IMR-90 (cell line): ENCODE data around the gene CA6. TPM values are rescaled to one million over a fixed set of nuclear protein-coding genes. Genes with fewer than 3 reads are reported as not detected.

ENCODE experiments used
- ATAC-seq: fragments of 200-7000 bp; cut with Tn5 transposase; 2 replicates; pipeline ENCODE4 v1.9.1; 2020; ENCODE audit warnings: low read depth, mild to moderate bottlenecking, moderate library complexity
- BruUV-seq: library from RNA; stranded (reverse); fragments of 400-500 nt; replicated peaks from 2 replicates; lab custom pipeline; 2021; lab: Mats Ljungman, UMichigan
- CTCF ChIA-PET: fragments of 300-600 bp; formaldehyde crosslinking; extraction: SDS; loops from one replicate; lab custom pipeline; 2021; ENCODE audit warnings: antibody characterized with exemption; lab: Yijun Ruan, JAX
- POLR2A ChIA-PET: fragments of 300-600 bp; sonication (Branson Sonifier 250); formaldehyde crosslinking; loops from one replicate; lab custom pipeline; 2022; ENCODE audit warnings: antibody characterized with exemption; ENCODE audit not compliant: unreplicated experiment; lab: Charles Lee
- DNase-seq: peaks from one replicate; pipeline ENCODE4 v3.0.0; 2013
- H2AFZ ChIP-seq: replicated peaks from 2 replicates; pipeline ENCODE3; 2013; ENCODE audit warnings: low read length, mild to moderate bottlenecking; ENCODE audit not compliant: poor library complexity
- H2AK5ac ChIP-seq: 2 replicates; pipeline ENCODE4 v1.6.1; 2013; ENCODE audit warnings: low read depth, low read length, inconsistent platforms
- H2AK9ac ChIP-seq: replicated peaks from 2 replicates; pipeline ENCODE3; 2013; ENCODE audit warnings: mild to moderate bottlenecking, low read depth, low read length, moderate library complexity; ENCODE audit not compliant: poor library complexity
- H2BK120ac ChIP-seq: 2 replicates; pipeline ENCODE4 v1.6.1; 2013; ENCODE audit warnings: low read depth, low read length, inconsistent platforms
- H2BK15ac ChIP-seq: 3 replicates; pipeline ENCODE4 v1.6.1; 2013; ENCODE audit warnings: low read depth, low read length, inconsistent platforms
- H2BK20ac ChIP-seq: 2 replicates; pipeline ENCODE4 v1.6.1; 2013; ENCODE audit warnings: low read depth, mild to moderate bottlenecking, inconsistent platforms, low read length, moderate library complexity
- H2BK5ac ChIP-seq: 2 replicates; pipeline ENCODE4 v1.6.1; 2013; ENCODE audit warnings: mild to moderate bottlenecking, low read depth, low read length, inconsistent platforms; ENCODE audit not compliant: poor library complexity, severe bottlenecking
- H3K14ac ChIP-seq: replicated peaks from 2 replicates; pipeline ENCODE4 v1.6.1; 2013; ENCODE audit warnings: low read depth, low read length, inconsistent platforms
- H3K18ac ChIP-seq: 2 replicates; pipeline ENCODE4 v1.6.1; 2013; ENCODE audit warnings: low read depth, low read length, control low read depth
- H3K23ac ChIP-seq: 2 replicates; pipeline ENCODE4 v1.6.1; 2013; ENCODE audit warnings: low read depth, low read length, inconsistent platforms
- H3K27ac ChIP-seq: 2 replicates; pipeline ENCODE4 v1.5.1; 2013; ENCODE audit warnings: mild to moderate bottlenecking, control low read depth, low read length; ENCODE audit not compliant: insufficient read depth
- H3K27me3 ChIP-seq: 2 replicates; pipeline ENCODE4 v1.6.1; 2013; ENCODE audit warnings: low read length; ENCODE audit not compliant: control insufficient read depth, insufficient read depth
- H3K36me3 ChIP-seq: 2 replicates; pipeline ENCODE4 v1.6.1; 2013; ENCODE audit warnings: low read length, mixed read lengths; ENCODE audit not compliant: control insufficient read depth, insufficient read depth
- H3K4ac ChIP-seq: 2 replicates; pipeline ENCODE4 v1.6.1; 2013; ENCODE audit warnings: low read depth, low read length, inconsistent platforms
- H3K4me1 ChIP-seq: 2 replicates; pipeline ENCODE4 v1.6.1; 2013; ENCODE audit warnings: low read length, mixed read lengths; ENCODE audit not compliant: control insufficient read depth, insufficient read depth
- H3K4me2 ChIP-seq: 2 replicates; pipeline ENCODE4 v1.6.1; 2013; ENCODE audit warnings: low read depth, mild to moderate bottlenecking, control low read depth, low read length, moderate library complexity
- H3K4me3 ChIP-seq: 2 replicates; pipeline ENCODE4 v1.5.1; 2013; ENCODE audit warnings: low read depth, mild to moderate bottlenecking, control low read depth, low read length, moderate library complexity; ENCODE audit not compliant: insufficient read depth
- H3K56ac ChIP-seq: 2 replicates; pipeline ENCODE4 v1.6.1; 2013; ENCODE audit warnings: low read length, inconsistent platforms; ENCODE audit not compliant: insufficient read depth; ENCODE audit errors: extremely low read depth
- H3K79me1 ChIP-seq, 2 experiments: 2 replicates each; pipeline ENCODE4 v1.6.1; 2013; ENCODE audit warnings: low read length in 2 of 2, inconsistent platforms in 1 of 2, low read depth in 1 of 2
- H3K9ac ChIP-seq: 2 replicates; pipeline ENCODE4 v1.6.1; 2013; ENCODE audit warnings: low read depth, low read length, control low read depth
- H3K9me1 ChIP-seq: 2 replicates; pipeline ENCODE4 v1.6.1; 2013; ENCODE audit warnings: low read length, inconsistent platforms; ENCODE audit not compliant: insufficient read depth
- H3K9me3 ChIP-seq: 2 replicates; pipeline ENCODE4 v1.6.1; 2013; ENCODE audit warnings: low read length; ENCODE audit not compliant: control insufficient read depth, insufficient read depth
- H4K20me1 ChIP-seq: 2 replicates; pipeline ENCODE4 v1.6.1; 2013; ENCODE audit warnings: low read length, inconsistent platforms; ENCODE audit not compliant: insufficient read depth
- H4K5ac ChIP-seq: 2 replicates; pipeline ENCODE4 v1.6.1; 2013; ENCODE audit warnings: mild to moderate bottlenecking, low read depth, low read length, control low read depth
- H4K8ac ChIP-seq, 2 experiments: 2 replicates each; pipeline ENCODE4 v1.6.1; 2013; ENCODE audit warnings: low read depth in 2 of 2, low read length in 2 of 2, control low read depth in 1 of 2, inconsistent platforms in 1 of 2
- H4K91ac ChIP-seq: 2 replicates; pipeline ENCODE4 v1.6.1; 2013; ENCODE audit warnings: low read depth, low read length, inconsistent platforms; ENCODE audit not compliant: insufficient read depth
- BHLHE40 ChIP-seq: fragments of 150-350 bp; IDR thresholded peaks from 2 replicates; pipeline ENCODE4 v1.6.1; 2016; ENCODE audit warnings: mild to moderate bottlenecking, low read depth, low read length
- CEBPB ChIP-seq: IDR thresholded peaks from 2 replicates; pipeline ENCODE4 v1.6.1; 2012; ENCODE audit warnings: low read depth, low read length, improper control_type of control experiment
- CHD1 ChIP-seq: IDR thresholded peaks from 2 replicates; pipeline ENCODE4 v1.6.1; 2012; ENCODE audit warnings: low read depth, low read length, improper control_type of control experiment
- CTCF ChIP-seq: conservative IDR thresholded peaks from 2 replicates; pipeline ENCODE4 v1.5.1; 2012; ENCODE audit warnings: mild to moderate bottlenecking, low read depth, low read length, improper control_type of control experiment
- ELK1 ChIP-seq: fragments of 150-350 bp; IDR thresholded peaks from 2 replicates; pipeline ENCODE4 v1.6.1; 2016; ENCODE audit warnings: low read depth, mild to moderate bottlenecking, low read length, moderate library complexity, borderline replicate concordance
- FOS ChIP-seq: fragments of 150-350 bp; IDR thresholded peaks from 2 replicates; pipeline ENCODE4 v1.6.1; 2016; ENCODE audit warnings: low read depth, low read length
- MAFK ChIP-seq: IDR thresholded peaks from 2 replicates; pipeline ENCODE4 v1.6.1; 2012; ENCODE audit warnings: low read depth, low read length, improper control_type of control experiment
- MAZ ChIP-seq: IDR thresholded peaks from 2 replicates; pipeline ENCODE4 v1.6.1; 2012; ENCODE audit warnings: low read depth, mild to moderate bottlenecking, low read length, improper control_type of control experiment, moderate library complexity, borderline replicate concordance
- MXI1 ChIP-seq: IDR thresholded peaks from 2 replicates; pipeline ENCODE4 v1.6.1; 2012; ENCODE audit warnings: low read depth, mild to moderate bottlenecking, low read length, moderate library complexity, borderline replicate concordance
- NFE2L2 ChIP-seq: fragments of 150-350 bp; IDR thresholded peaks from 2 replicates; pipeline ENCODE4 v1.6.1; 2016; ENCODE audit warnings: low read depth, mild to moderate bottlenecking, low read length
- POLR2A ChIP-seq: IDR thresholded peaks from 2 replicates; pipeline ENCODE4 v1.6.1; 2012; ENCODE audit warnings: mild to moderate bottlenecking, low read depth, low read length
- RAD21 ChIP-seq: IDR thresholded peaks from 2 replicates; pipeline ENCODE4 v1.6.1; 2012; ENCODE audit warnings: low read length, improper control_type of control experiment
- RCOR1 ChIP-seq: IDR thresholded peaks from 2 replicates; pipeline ENCODE4 v1.6.1; 2012; ENCODE audit warnings: mild to moderate bottlenecking, low read length, improper control_type of control experiment; ENCODE audit not compliant: insufficient replicate concordance
- RFX5 ChIP-seq: IDR thresholded peaks from 2 replicates; pipeline ENCODE4 v1.8.0; 2012; ENCODE audit warnings: low read depth, mild to moderate bottlenecking, low read length, moderate library complexity
- SMC3 ChIP-seq: fragments of 150-350 bp; IDR thresholded peaks from 2 replicates; pipeline ENCODE4 v1.6.1; 2016; ENCODE audit warnings: low read depth, mild to moderate bottlenecking, antibody characterized with exemption, low read length, moderate library complexity
- USF2 ChIP-seq: fragments of 150-350 bp; IDR thresholded peaks from 2 replicates; pipeline ENCODE4 v1.6.1; 2017; ENCODE audit warnings: mild to moderate bottlenecking, antibody characterized with exemption, low read length, low read depth
- WGBS, 2 experiments: methylation state at CpG; one replicate each; pipeline versions ENCODE4 v1.1.5 to v1.1.7; 2013; ENCODE audit warnings: missing lambda C conversion rate in 2 of 2; ENCODE audit not compliant: insufficient read length in 1 of 2; ENCODE audit errors: extremely low coverage in 2 of 2; 5-methylcytosine and 5-hydroxymethylcytosine counted together
- dilution Hi-C: fragments of 300-500 bp; cut with HindIII; formaldehyde crosslinking; loops from one replicate; pipeline ENCODE4 v1.14.3; 2018; ENCODE audit warnings: low sequenced_read_pairs; ENCODE audit not compliant: unreplicated experiment
- in situ Hi-C: fragments of 300-500 bp; cut with MboI; formaldehyde crosslinking; loops from 3 replicates; pipeline ENCODE4 v1.14.3; 2019; ENCODE audit warnings: low sequenced_read_pairs, inconsistent platforms, mixed read lengths
- intact Hi-C: fragments of 100-400 bp; cut with micrococcal nuclease; formaldehyde crosslinking; loops from 2 replicates; pipeline ENCODE4 v1.10.0; 2022
- polyA plus RNA-seq, 3 experiments: library from polyadenylated mRNA; depleted of rRNA; stranded (reverse); fragments of >200 nt; gene quantifications; 2 replicates each; pipeline ENCODE4 v1.2.3, GENCODE V29; 2012; ENCODE audit warnings: low replicate concordance in 1 of 3
- total RNA-seq: library from RNA; depleted of rRNA; stranded (reverse); fragments of >200 nt; gene quantifications from 2 replicates; pipeline ENCODE4 v1.2.3, GENCODE V29; 2012

The CA6 gene
- total and polyA plus RNA-seq, 2 of the 4 experiments (the other 2 are of a cell fraction): not detected

GRCh38 chr1:8976896-8977450 is 31.3 kb downstream of the CA6 start:
- WGBS, 2 experiments: 83% methylated on average over 8 of the region's 20 CpGs; no CpG with 5 or more reads in 1 of the 2 experiments

More at GRCh38 chr1:8976896-8977450, 31.3 kb downstream of the CA6 start:
- Histone ChIP-seq H2BK15ac (no peak overlapping the region), H4K8ac (no peak overlapping the region), H3K27ac (no peak overlapping the region), H2AK9ac (no peak overlapping the region), H3K9me3 (peaks cover 4% of the 10 kb centered on the region), H3K36me3 (no peaks in the 10 kb centered on the region), H4K91ac (no peak overlapping the region), H4K20me1 (no peaks in the 10 kb centered on the region), H3K56ac (no peak overlapping the region), H3K4me3 (no peak overlapping the region), H4K5ac (no peak overlapping the region), H2AK5ac (no peak overlapping the region), H2BK5ac (no peak overlapping the region), H3K14ac (no peak overlapping the region), H3K9me1 (no peaks in the 10 kb centered on the region), H2BK120ac (no peak overlapping the region), H3K4ac (no peak overlapping the region), H3K4me2 (no peak overlapping the region), H3K9ac (no peak overlapping the region), H3K4me1 (no peaks in the 10 kb centered on the region), H2AFZ (no peak overlapping the region), H3K27me3 (no peaks in the 10 kb centered on the region; the same call in 1 of the 2 replicates), H3K18ac (no peak overlapping the region), H3K79me1 (no peaks in the 10 kb centered on the region), H2BK20ac (no peak overlapping the region), H3K23ac (no peak overlapping the region)
- no TSS peak for BruUV-seq
- ChIA-PET POLR2A (no interaction called here), CTCF (no interaction called here)
- no peak for DNase-seq
- in situ Hi-C loops: no loop called here
- no peak for TF ChIP-seq RCOR1
- TF ChIP-seq NFE2L2: no peak
- no peak for TF ChIP-seq BHLHE40
- no peak for TF ChIP-seq ELK1
- no peak for TF ChIP-seq MAZ
- no peak for TF ChIP-seq MAFK
- no peak for TF ChIP-seq SMC3
- TF ChIP-seq CEBPB: no peak
- TF ChIP-seq MXI1: no peak
- TF ChIP-seq CHD1: no peak
- TF ChIP-seq POLR2A: no peak
- no peak for TF ChIP-seq RAD21
- no peak for TF ChIP-seq RFX5
- TF ChIP-seq FOS: no peak
- TF ChIP-seq CTCF: no peak
- TF ChIP-seq USF2: no peak
- intact Hi-C loops: no loop called here
- dilution Hi-C loops: no loop called here
- no peak for ATAC-seq
